ENCODE results near the gene MMP17. TPM values are rescaled to one million over a fixed set of nuclear protein-coding genes. Genes with fewer than 3 reads are reported as not detected.
"Not testable (repeated sequence)": the region's sequence is repeated elsewhere in the genome, so short reads cannot be mapped to it uniquely, and the experiment has no call there.

MMP17 gene
- total RNA-seq, 4 donors from 2014 or later: 2.6 to 23.6 (median 12.4) TPM

GRCh38 chr12:131869871-131870418 is 41.8 kb downstream of the MMP17 start:
- no peaks in the 10 kb centered on the region for H3K36me3 ChIP-seq
- WGBS, 2 donors (ENCODE audit: low coverage in 1 of 2): 68 to 72% methylated on average over 4 to 16 of the region's 16 CpGs
- in situ Hi-C loops (cut with MboI; ENCODE audit: low pct_ligation_motif_present in 1 of 4, low pct_unique_long_range_greater_than_20kb in 1 of 4, low sequenced_read_pairs in 3 of 4): no loop called here

GRCh38 chr12:131871677-131872076 is 43.5 kb downstream of the MMP17 start:
- Histone ChIP-seq H3K4me1 (no peaks in the 10 kb centered on the region), H3K9me3 (no peaks in the 10 kb centered on the region), H3K4me3 (no peak overlapping the region), H3K27me3 (no peaks in the 10 kb centered on the region), H3K27ac (no peak overlapping the region), H3K36me3 (no peaks in the 10 kb centered on the region)
- DNase-seq: no peak
- TF ChIP-seq EP300 (IDR thresholded peaks at IDR 0.05; ENCODE audit: low read depth) (no peak), POLR2AphosphoS5 (IDR thresholded peaks at IDR 0.05) (no peak), POLR2A (IDR thresholded peaks at IDR 0.05) (no peak), CTCF (IDR thresholded peaks at IDR 0.05) (no peak)
- in situ Hi-C loops (cut with MboI; ENCODE audit: low pct_ligation_motif_present in 1 of 4, low pct_unique_long_range_greater_than_20kb in 1 of 4, low sequenced_read_pairs in 3 of 4) (no loop called here), intact Hi-C loops (cut with DNase I; ENCODE audit: low total_unique reads) (loop anchor here (5.0 kb wide), 1 partner anchor 244 kb away; no protein-coding TSS in a partner anchor)
- WGBS, 2 donors (ENCODE audit: low coverage in 1 of 2): 90% methylated on average over 6 of the region's 6 CpGs; no CpG with 5 or more reads in 1 of the 2 donors

More at GRCh38 chr12:131869871-131870418, 41.8 kb downstream of the MMP17 start:
- Histone ChIP-seq H3K27ac (no peak overlapping the region), H3K4me1 (no peaks in the 10 kb centered on the region), H3K27me3 (no peaks in the 10 kb centered on the region), H3K4me3 (no peak overlapping the region), H3K9me3 (no peaks in the 10 kb centered on the region)
- DNase-seq: no peak
- intact Hi-C loops (cut with DNase I; ENCODE audit: low total_unique reads): loop anchor here (5.0 kb wide), 1 partner anchor 243 kb away; no protein-coding TSS in a partner anchor
- no peak for TF ChIP-seq CTCF (IDR thresholded peaks at IDR 0.05)
- TF ChIP-seq POLR2AphosphoS5 (IDR thresholded peaks at IDR 0.05): no peak
- TF ChIP-seq EP300 (IDR thresholded peaks at IDR 0.05; ENCODE audit: low read depth): no peak
- no peak for TF ChIP-seq POLR2A (IDR thresholded peaks at IDR 0.05)

GRCh38 chr12:131872154-131873051 is 44.2 kb downstream of the MMP17 start:
- 75 to 82% methylated on average over 7 to 21 of the region's 21 CpGs for WGBS, 2 donors (ENCODE audit: low coverage in 1 of 2)
- in situ Hi-C loops (cut with MboI; ENCODE audit: low pct_ligation_motif_present in 1 of 4, low pct_unique_long_range_greater_than_20kb in 1 of 4, low sequenced_read_pairs in 3 of 4): no loop called here
- H3K36me3 ChIP-seq: no peaks in the 10 kb centered on the region

GRCh38 chr12:131873293-131873692 is 45.1 kb downstream of the MMP17 start:
- DNase-seq: no peak
- in situ Hi-C loops (cut with MboI; ENCODE audit: low pct_ligation_motif_present in 1 of 4, low pct_unique_long_range_greater_than_20kb in 1 of 4, low sequenced_read_pairs in 3 of 4) (no loop called here), intact Hi-C loops (cut with DNase I; ENCODE audit: low total_unique reads) (loop anchor here (5.0 kb wide), 1 partner anchor 246 kb away; no protein-coding TSS in a partner anchor)
- H3K4me3 ChIP-seq: no peak overlapping the region
- H3K27me3 ChIP-seq: no peaks in the 10 kb centered on the region
- 95% methylated on average over 21 of the region's 21 CpGs; no CpG with 5 or more reads in 1 of the 2 donors for WGBS, 2 donors (ENCODE audit: low coverage in 1 of 2)
- H3K4me1 ChIP-seq: no peaks in the 10 kb centered on the region
- TF ChIP-seq POLR2AphosphoS5 (IDR thresholded peaks at IDR 0.05) (no peak), CTCF (IDR thresholded peaks at IDR 0.05) (no peak), POLR2A (IDR thresholded peaks at IDR 0.05) (no peak), EP300 (IDR thresholded peaks at IDR 0.05; ENCODE audit: low read depth) (no peak)
- no peak overlapping the region for H3K27ac ChIP-seq
- H3K36me3 ChIP-seq: no peaks in the 10 kb centered on the region
- no peaks in the 10 kb centered on the region for H3K9me3 ChIP-seq

More at GRCh38 chr12:131872154-131873051, 44.2 kb downstream of the MMP17 start:
- no peak for DNase-seq
- no peak for TF ChIP-seq EP300 (IDR thresholded peaks at IDR 0.05; ENCODE audit: low read depth)
- Histone ChIP-seq H3K4me3 (no peak overlapping the region), H3K27ac (no peak overlapping the region), H3K27me3 (no peaks in the 10 kb centered on the region), H3K9me3 (no peaks in the 10 kb centered on the region), H3K4me1 (no peaks in the 10 kb centered on the region)
- intact Hi-C loops (cut with DNase I; ENCODE audit: low total_unique reads): loop anchor here (5.0 kb wide), 1 partner anchor 245 kb away; no protein-coding TSS in a partner anchor

- H3K4me1 ChIP-seq; H3K27ac ChIP-seq; H3K27me3 ChIP-seq; in situ Hi-C loops (cut with MboI; ENCODE audit: low pct_ligation_motif_present in 1 of 4, low pct_unique_long_range_greater_than_20kb in 1 of 4, low sequenced_read_pairs in 3 of 4); DNase-seq; H3K36me3 ChIP-seq; H3K4me3 ChIP-seq; H3K9me3 ChIP-seq: not testable (repeated sequence)
- intact Hi-C loops (cut with DNase I; ENCODE audit: low total_unique reads): loop anchor here (5.0 kb wide), 1 partner anchor 248 kb away; no protein-coding TSS in a partner anchor
- 88% methylated on average over 3 to 6 of the region's 6 CpGs for WGBS, 2 donors (ENCODE audit: low coverage in 1 of 2)
Measured at GRCh38 chr12:131874972-131875371, 46.8 kb downstream of the MMP17 start.

GRCh38 chr12:131877216-131877615 is 49.0 kb downstream of the MMP17 start:
- 80 to 84% methylated on average over 1 to 10 of the region's 10 CpGs for WGBS, 2 donors (ENCODE audit: low coverage in 1 of 2)
- H3K27me3 ChIP-seq; DNase-seq; H3K9me3 ChIP-seq; H3K4me3 ChIP-seq; in situ Hi-C loops (cut with MboI; ENCODE audit: low pct_ligation_motif_present in 1 of 4, low pct_unique_long_range_greater_than_20kb in 1 of 4, low sequenced_read_pairs in 3 of 4); H3K4me1 ChIP-seq; H3K27ac ChIP-seq; intact Hi-C loops (cut with DNase I; ENCODE audit: low total_unique reads); H3K36me3 ChIP-seq: not testable (repeated sequence)

- intact Hi-C loops (cut with DNase I; ENCODE audit: low total_unique reads); H3K27ac ChIP-seq; DNase-seq; H3K27me3 ChIP-seq; H3K4me1 ChIP-seq; in situ Hi-C loops (cut with MboI; ENCODE audit: low pct_ligation_motif_present in 1 of 4, low pct_unique_long_range_greater_than_20kb in 1 of 4, low sequenced_read_pairs in 3 of 4); H3K4me3 ChIP-seq; H3K9me3 ChIP-seq; H3K36me3 ChIP-seq: not testable (repeated sequence)
- 50 to 55% methylated on average over 3 of the region's 3 CpGs for WGBS, 2 donors (ENCODE audit: low coverage in 1 of 2)
Measured at GRCh38 chr12:131878436-131878835, 50.2 kb downstream of the MMP17 start.
